Motor neuron (in vitro differentiated cells): ENCODE data around the gene DNAJB2. TPM values are rescaled to one million over a fixed set of nuclear protein-coding genes. Genes with fewer than 3 reads are reported as not detected.
"Not testable (repeated sequence)": the region's sequence is repeated elsewhere in the genome, so short reads cannot be mapped to it uniquely, and the experiment has no call there.

Experiments
- ATAC-seq, 8 experiments: fragments of 200-7000 bp; cut with Tn5 transposase; replicated peaks in 6 of 8; 2 replicates each; pipeline ENCODE4 v1.8.0; 2021; ENCODE audit warnings: mild to moderate bottlenecking in 8 of 8, moderate library complexity in 8 of 8
- H3K27ac ChIP-seq, 2 donors: fragments of 250-450 bp; sonication (Bioruptor Pico); 2 replicates each; pipeline ENCODE4 v1.9.0; 2021; ENCODE audit warnings: antibody characterized with exemption in 2 of 2, mild to moderate bottlenecking in 2 of 2, moderate library complexity in 1 of 2
- H3K4me1 ChIP-seq, 2 donors: fragments of 250-450 bp; sonication (Bioruptor Pico); replicated peaks in 1 of 2; 2 replicates each; pipeline ENCODE4 v1.6.1; 2021; ENCODE audit warnings: antibody characterized with exemption in 2 of 2, mild to moderate bottlenecking in 2 of 2, moderate library complexity in 1 of 2
- H3K4me3 ChIP-seq, 5 donors: fragments of 250-450 bp; sonication (Bioruptor Pico); 2 replicates each; pipeline ENCODE4 v1.9.0; 2021; ENCODE audit warnings: antibody characterized with exemption in 5 of 5, mild to moderate bottlenecking in 5 of 5, moderate library complexity in 4 of 5
- WGBS, 10 experiments: fragments of 450-650 bp; shearing (Covaris generic); methylation state at CpG; one replicate each; pipeline ENCODE4 v1.0.0; 2022; 5-methylcytosine and 5-hydroxymethylcytosine counted together
- in situ Hi-C, 9 experiments: fragments of 400-800 bp; cut with MboI; loops; one replicate each; pipeline ENCODE4 v1.15.0; 2021; ENCODE audit warnings: low sequenced_read_pairs in 9 of 9, low pct_unique_long_range_greater_than_20kb in 2 of 9; ENCODE audit not compliant: unreplicated experiment in 9 of 9
- total RNA-seq, 8 experiments: library from RNA; unstranded; fragments of 300-600 nt; gene quantifications; 2 replicates each; pipeline versions ENCODE4 v1.2.3 to v1.2.4, GENCODE V29; 2022

DNAJB2 gene
- total RNA-seq, 8 experiments from 2014 or later = 25.2 to 131 (median 55.0) TPM

DNA sequence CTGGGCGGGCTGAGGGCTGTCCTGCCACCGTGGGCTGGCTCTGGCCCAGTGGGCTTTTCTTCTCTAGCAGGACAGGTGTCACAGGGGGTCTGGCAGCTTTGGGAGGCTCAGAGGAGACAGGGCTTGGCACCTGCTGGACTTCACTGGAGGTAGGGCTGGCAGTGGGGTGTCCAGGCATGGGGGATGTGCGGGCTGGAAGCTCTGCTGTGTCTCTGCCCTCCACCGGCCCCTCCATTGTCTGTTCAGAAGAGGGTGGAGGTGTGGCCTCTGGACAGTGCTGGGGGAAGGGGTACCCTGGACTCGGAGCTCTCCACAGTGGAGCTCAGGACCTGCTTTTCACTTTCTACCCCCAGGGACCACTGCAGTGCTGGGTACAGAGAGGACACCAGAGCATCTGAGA is 20.9 kb downstream of the DNAJB2 start:
- 29 to 90% (median 60%) methylated on average over 1 to 4 of the region's 5 CpGs; no CpG with 5 or more reads in 7 of the 10 experiments for WGBS, 10 experiments
- ATAC-seq = peak in 2 of 8 experiments; percentile 26 to 29
- in situ Hi-C loops = no loop called here
- Histone ChIP-seq H3K4me1 (peaks cover 2 to 14% of the 10 kb centered on the region in 2 donors), H3K4me3 (no peak overlapping the region), H3K27ac (no peak overlapping the region)

DNA sequence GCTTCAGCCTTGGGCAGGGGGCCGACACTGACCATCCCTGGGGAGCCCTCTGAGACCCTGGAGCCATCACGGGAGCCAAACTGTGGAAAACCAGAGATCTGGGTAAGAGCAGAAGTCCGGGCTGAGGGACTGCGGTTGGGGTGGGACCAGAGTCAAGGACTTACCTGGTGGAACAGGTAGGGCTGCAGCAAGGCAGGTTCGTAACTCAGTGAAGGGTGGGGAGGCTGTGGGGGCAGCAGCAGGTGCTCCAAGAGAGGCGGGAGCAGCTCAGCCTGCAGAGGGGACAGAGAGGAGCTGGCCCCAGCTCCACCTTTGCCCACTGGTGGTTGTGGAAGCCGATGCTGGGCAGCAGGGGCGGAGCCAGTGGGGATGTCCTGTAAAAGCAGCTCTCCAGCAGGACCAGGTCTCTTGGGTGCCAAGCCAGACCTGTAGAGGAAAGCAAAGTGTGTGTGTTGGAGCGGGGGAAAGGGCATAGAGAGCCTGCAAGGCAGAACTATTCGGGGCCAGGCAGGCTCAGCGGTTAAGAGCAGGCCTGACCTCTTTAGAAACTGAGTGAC is 23.3 kb downstream of the DNAJB2 start:
- in situ Hi-C loops = no loop called here
- no peak for ATAC-seq
- peaks cover 0 to 12% of the 10 kb centered on the region in 2 donors for H3K4me1 ChIP-seq

GRCh38 chr2:219304223-219304622 is 25.1 kb downstream of the DNAJB2 start:
- ATAC-seq = no peak
- Histone ChIP-seq H3K4me3 (no peak overlapping the region), H3K27ac (no peak overlapping the region), H3K4me1 (peaks cover 0 to 7% of the 10 kb centered on the region in 2 donors)
- in situ Hi-C loops = no loop called here
- 20 to 64% (median 39%) methylated on average over 1 to 2 of the region's 2 CpGs for WGBS, 10 experiments

More for the DNA sequence above, 23.3 kb downstream of the DNAJB2 start:
- H3K27ac ChIP-seq = no peak overlapping the region
- H3K4me3 ChIP-seq = no peak overlapping the region
- WGBS, 10 experiments = 0 to 100% (median 61%) methylated on average over 1 to 2 of the region's 11 CpGs; no CpG with 5 or more reads in 4 of the 10 experiments

- no peaks in the 10 kb centered on the region for H3K4me1 ChIP-seq
- no peak for ATAC-seq
- 14 to 86% (median 80%) methylated on average over 1 of the region's 1 CpG; no CpG with 5 or more reads in 5 of the 10 experiments for WGBS, 10 experiments
- in situ Hi-C loops = no loop called here
- H3K4me3 ChIP-seq = no peak overlapping the region
- no peak overlapping the region for H3K27ac ChIP-seq
These were observed 26.9 kb downstream of the DNAJB2 start for GRCh38 chr2:219306047-219306446.

DNA sequence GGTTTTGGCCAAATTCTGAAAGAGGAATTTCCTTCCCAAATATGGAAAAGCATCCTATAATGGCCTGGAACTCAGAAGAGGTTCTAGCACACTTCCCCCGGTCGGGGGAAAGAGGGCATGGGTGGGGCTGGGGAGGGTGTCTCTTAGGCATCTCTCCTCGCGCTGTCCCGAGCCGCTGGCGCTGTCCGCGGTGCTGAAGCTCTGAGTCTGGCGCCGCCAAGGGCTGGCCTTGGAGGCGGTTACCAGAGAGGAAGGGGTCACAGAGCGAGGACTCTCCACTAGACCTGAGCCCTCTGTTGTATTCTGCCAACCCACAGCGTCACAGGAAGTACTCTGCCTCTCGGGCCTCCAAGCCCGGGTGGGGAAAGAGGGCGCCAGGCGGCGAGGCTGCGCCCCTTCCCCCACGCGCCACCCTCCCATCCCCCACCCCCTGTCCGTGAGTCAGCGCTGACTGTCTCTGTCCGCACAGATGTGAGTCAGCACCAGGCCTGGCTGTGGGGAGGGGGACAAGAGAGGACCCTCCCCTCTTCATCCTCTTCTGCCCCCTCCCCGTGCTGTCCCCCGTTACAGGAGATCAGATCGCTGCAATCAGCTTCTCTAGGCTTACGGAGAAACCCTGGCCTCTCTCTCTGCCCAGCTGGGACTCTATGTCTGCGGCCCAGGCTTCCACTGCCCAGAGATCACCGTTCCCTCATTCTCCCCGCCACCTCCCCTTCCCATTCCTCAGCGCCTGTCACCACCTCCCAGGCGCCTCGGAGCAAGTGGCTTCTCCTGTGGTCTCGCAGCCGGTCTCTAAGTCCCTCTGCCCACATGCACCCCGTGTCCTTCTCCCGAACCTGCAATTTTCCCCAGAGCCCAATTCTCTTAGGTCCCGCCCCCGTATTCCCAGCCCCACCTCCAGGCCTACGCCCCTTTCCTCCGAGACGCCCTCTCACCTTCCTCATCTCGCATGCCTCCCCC is 29.3 kb downstream of the DNAJB2 start:
- in situ Hi-C loops = no loop called here
- 0 to 5% methylated on average over 2 to 4 of the region's 45 CpGs; no CpG with 5 or more reads in 8 of the 10 experiments for WGBS, 10 experiments
- H3K4me3 ChIP-seq = peak overlapping the region; percentile 44 to 66 (median 57)
- peak overlapping the region; percentile 47 to 56 for H3K27ac ChIP-seq
- H3K4me1 ChIP-seq = no peaks in the 10 kb centered on the region
- ATAC-seq = peak; percentile 74 to 100 (median 80)

DNA sequence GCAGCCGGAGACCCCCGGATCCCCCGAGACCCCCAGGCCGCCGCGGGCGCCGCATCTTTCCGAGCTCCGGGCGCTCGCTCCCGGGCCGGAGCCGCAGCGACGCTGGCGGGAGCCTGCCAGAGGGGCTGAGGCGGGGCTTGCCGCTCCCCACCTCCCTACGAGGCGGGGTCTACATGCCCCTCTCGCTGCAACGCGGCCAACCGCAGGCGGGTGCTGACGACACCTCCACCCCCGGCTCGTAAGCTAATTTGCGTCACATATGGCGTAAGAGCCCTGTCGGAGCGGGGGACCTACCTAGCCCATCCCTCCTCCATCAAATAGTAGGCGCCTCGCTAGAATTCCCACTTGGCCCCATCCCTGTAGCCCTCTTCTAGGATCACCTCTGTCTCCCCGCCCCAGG is 30.1 kb downstream of the DNAJB2 start, which contains the start of gene PTPRN:
Gene PTPRN (minus strand): TSS at position 124 of the 400 bp plus-strand sequence. CDS start 69 bp downstream, at position 55.
- Histone ChIP-seq H3K27ac (peak within 1 kb of the TSS; percentile 47 to 56), H3K4me3 (peak within 1 kb of the TSS; percentile 44 to 66 (median 57)), H3K4me1 (no peaks in the 10 kb centered on the region)
- peak in 5 of 8 experiments; percentile 75 to 86 (median 76) for ATAC-seq
- in situ Hi-C loops = no loop called here
- 0 to 13% (median 0%) methylated on average over 1 to 14 of the region's 37 CpGs; no CpG with 5 or more reads in 6 of the 10 experiments for WGBS, 10 experiments

DNA sequence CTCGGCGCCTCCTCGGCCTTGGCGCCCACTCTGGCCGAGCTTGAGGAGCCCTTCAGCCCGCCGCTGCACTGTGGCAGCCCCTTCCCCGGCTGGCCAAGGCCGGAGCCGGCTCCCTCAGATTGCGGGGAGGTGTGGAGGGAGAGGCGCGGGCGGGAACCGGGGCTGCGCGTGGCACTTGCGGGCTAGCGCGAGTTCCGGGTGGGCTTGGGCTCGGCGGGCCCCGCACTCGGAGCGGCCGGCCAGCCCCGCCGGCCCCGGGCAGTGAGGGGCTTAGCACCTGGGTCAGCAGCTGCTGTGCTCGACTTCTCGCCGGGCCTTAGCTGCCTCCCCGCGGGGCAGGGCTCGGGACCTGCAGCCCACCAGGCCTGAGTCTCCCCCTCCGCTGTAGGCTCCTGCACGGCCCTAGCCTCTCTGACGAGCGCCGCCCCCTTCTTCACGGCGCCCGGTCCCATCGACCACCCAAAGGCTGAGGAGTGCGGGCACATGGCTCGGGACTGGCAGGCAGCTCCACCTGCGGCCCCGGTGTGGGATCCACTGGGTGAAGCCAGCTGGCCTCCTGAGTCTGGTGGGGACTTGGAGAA is 33.6 kb downstream of the DNAJB2 start:
- WGBS, 10 experiments = 81 to 93% (median 83%) methylated on average over 3 to 17 of the region's 49 CpGs; no CpG with 5 or more reads in 6 of the 10 experiments
- H3K4me3 ChIP-seq, H3K4me1 ChIP-seq, ATAC-seq, H3K27ac ChIP-seq, in situ Hi-C loops: not testable (repeated sequence)

DNA sequence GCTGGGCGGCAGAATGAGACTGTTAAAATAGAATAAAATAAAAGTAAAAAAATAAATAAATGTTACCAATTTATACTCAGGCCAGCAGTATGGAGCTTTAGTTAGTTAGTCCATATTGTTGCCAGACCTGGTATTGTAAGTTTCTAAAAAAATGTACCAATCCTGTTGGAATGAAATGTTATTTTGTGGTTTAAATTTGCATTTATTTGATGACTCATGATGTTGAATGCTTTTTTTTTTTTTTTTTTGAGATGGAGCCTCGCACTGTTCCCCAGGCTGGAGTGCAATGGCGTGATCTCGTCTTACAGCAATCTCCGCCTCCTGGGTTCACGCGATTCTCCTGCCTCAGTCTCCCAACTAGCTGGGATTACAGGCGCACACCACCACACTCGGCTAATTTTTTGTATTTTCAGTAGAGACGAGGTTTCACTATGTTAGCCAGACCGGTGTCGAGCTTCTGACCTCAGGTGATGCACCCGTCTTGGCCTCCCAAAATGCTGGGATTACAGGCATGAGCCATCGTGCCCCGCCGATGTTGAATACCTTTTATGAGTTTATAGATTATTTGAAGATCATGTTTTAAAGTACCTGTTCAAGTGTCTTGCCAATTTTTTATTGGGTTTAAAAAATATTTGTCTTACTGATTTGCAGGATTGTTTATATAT is 35.8 kb downstream of the DNAJB2 start:
- WGBS, 10 experiments = 53 to 94% (median 82%) methylated on average over 1 to 13 of the region's 16 CpGs
- in situ Hi-C loops = no loop called here
- Histone ChIP-seq H3K4me3 (no peak overlapping the region), H3K4me1 (no peaks in the 10 kb centered on the region), H3K27ac (no peak overlapping the region)
- peak in 2 of 8 experiments; percentile 43 to 63 for ATAC-seq

GRCh38 chr2:219323434-219323833 is 44.3 kb downstream of the DNAJB2 start:
- WGBS, 10 experiments = 0 to 63% (median 26%) methylated on average over 1 to 4 of the region's 4 CpGs; no CpG with 5 or more reads in 2 of the 10 experiments
- ATAC-seq = no peak
- H3K27ac ChIP-seq = no peak overlapping the region
- H3K4me3 ChIP-seq = no peak overlapping the region
- in situ Hi-C loops = no loop called here
- H3K4me1 ChIP-seq = no peaks in the 10 kb centered on the region

DNA sequence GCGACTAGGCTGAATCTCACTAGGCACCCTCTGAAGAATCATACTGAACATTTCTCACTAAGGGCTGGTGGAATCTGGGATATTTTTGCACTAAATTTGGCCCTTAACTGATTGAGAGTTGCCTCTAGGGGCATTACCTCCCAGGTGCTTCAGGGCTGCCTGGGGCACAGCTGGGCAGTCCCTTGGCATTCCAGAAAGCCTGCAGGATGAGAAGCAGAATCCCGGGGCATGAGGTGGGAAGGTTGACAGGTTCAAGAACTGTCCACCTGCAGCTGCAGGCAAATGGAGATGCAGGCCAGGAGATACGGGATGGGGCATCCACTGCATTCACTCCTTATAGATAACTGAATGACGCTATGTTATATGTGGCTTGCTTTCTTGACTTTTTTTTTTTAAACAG is 46.0 kb downstream of the DNAJB2 start:
- no peak for ATAC-seq
- Histone ChIP-seq H3K27ac (no peak overlapping the region), H3K4me1 (no peaks in the 10 kb centered on the region), H3K4me3 (no peak overlapping the region)
- WGBS, 10 experiments = 14 to 100% (median 79%) methylated on average over 1 to 3 of the region's 4 CpGs; no CpG with 5 or more reads in 3 of the 10 experiments
- in situ Hi-C loops = no loop called here

- H3K27ac ChIP-seq = no peak overlapping the region
- WGBS, 10 experiments = 20 to 83% (median 62%) methylated on average over 2 to 8 of the region's 9 CpGs
- in situ Hi-C loops = no loop called here
- H3K4me1 ChIP-seq = no peaks in the 10 kb centered on the region
- H3K4me3 ChIP-seq = no peak overlapping the region
- ATAC-seq = no peak
These were observed 46.6 kb downstream of the DNAJB2 start for GRCh38 chr2:219325657-219326315.

- peak in 1 of 8 experiments; percentile 46 for ATAC-seq
- 17 to 40% methylated on average over 1 of the region's 2 CpGs; no CpG with 5 or more reads in 8 of the 10 experiments for WGBS, 10 experiments
- in situ Hi-C loops = no loop called here
These were observed 48.6 kb downstream of the DNAJB2 start for GRCh38 chr2:219327719-219328118.

More at GRCh38 chr2:219327719-219328118, 48.6 kb downstream of the DNAJB2 start:
- H3K4me1 ChIP-seq = no peaks in the 10 kb centered on the region
- H3K27ac ChIP-seq = no peak overlapping the region
- H3K4me3 ChIP-seq = no peak overlapping the region
